Measurements from ENCODE around the gene INAFM2. TPM values are rescaled to one million over a fixed set of nuclear protein-coding genes. Genes with fewer than 3 reads are reported as not detected.

Gene INAFM2
- total and polyA plus RNA-seq, 2 experiments from 2014 or later: 18.1 to 32.7 TPM

- TF ChIP-seq, protein P1, sequence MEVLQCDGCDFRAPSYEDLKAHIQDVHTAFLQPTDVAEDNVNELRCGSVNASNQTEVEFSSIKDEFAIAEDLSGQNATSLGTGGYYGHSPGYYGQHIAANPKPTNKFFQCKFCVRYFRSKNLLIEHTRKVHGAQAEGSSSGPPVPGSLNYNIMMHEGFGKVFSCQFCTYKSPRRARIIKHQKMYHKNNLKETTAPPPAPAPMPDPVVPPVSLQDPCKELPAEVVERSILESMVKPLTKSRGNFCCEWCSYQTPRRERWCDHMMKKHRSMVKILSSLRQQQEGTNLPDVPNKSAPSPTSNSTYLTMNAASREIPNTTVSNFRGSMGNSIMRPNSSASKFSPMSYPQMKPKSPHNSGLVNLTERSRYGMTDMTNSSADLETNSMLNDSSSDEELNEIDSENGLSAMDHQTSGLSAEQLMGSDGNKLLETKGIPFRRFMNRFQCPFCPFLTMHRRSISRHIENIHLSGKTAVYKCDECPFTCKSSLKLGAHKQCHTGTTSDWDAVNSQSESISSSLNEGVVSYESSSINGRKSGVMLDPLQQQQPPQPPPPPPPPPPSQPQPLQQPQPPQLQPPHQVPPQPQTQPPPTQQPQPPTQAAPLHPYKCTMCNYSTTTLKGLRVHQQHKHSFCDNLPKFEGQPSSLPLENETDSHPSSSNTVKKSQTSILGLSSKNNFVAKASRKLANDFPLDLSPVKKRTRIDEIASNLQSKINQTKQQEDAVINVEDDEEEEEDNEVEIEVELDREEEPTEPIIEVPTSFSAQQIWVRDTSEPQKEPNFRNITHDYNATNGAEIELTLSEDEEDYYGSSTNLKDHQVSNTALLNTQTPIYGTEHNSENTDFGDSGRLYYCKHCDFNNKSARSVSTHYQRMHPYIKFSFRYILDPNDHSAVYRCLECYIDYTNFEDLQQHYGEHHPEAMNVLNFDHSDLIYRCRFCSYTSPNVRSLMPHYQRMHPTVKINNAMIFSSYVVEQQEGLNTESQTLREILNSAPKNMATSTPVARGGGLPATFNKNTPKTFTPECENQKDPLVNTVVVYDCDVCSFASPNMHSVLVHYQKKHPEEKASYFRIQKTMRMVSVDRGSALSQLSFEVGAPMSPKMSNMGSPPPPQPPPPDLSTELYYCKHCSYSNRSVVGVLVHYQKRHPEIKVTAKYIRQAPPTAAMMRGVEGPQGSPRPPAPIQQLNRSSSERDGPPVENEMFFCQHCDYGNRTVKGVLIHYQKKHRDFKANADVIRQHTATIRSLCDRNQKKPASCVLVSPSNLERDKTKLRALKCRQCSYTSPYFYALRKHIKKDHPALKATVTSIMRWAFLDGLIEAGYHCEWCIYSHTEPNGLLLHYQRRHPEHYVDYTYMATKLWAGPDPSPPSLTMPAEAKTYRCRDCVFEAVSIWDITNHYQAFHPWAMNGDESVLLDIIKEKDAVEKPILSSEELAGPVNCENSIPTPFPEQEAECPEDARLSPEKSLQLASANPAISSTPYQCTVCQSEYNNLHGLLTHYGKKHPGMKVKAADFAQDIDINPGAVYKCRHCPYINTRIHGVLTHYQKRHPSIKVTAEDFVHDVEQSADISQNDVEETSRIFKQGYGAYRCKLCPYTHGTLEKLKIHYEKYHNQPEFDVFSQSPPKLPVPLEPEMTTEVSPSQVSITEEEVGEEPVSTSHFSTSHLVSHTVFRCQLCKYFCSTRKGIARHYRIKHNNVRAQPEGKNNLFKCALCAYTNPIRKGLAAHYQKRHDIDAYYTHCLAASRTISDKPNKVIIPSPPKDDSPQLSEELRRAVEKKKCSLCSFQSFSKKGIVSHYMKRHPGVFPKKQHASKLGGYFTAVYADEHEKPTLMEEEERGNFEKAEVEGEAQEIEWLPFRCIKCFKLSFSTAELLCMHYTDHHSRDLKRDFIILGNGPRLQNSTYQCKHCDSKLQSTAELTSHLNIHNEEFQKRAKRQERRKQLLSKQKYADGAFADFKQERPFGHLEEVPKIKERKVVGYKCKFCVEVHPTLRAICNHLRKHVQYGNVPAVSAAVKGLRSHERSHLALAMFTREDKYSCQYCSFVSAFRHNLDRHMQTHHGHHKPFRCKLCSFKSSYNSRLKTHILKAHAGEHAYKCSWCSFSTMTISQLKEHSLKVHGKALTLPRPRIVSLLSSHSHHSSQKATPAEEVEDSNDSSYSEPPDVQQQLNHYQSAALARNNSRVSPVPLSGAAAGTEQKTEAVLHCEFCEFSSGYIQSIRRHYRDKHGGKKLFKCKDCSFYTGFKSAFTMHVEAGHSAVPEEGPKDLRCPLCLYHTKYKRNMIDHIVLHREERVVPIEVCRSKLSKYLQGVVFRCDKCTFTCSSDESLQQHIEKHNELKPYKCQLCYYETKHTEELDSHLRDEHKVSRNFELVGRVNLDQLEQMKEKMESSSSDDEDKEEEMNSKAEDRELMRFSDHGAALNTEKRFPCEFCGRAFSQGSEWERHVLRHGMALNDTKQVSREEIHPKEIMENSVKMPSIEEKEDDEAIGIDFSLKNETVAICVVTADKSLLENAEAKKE (CRISPR knock-in tag; IDR thresholded peaks at IDR 0.05): no peak
- TF ChIP-seq CREB1 (CRISPR knock-in tag; IDR thresholded peaks at IDR 0.05; ENCODE audit: low read depth) (no peak), STAT1 (IDR thresholded peaks at IDR 0.05; ENCODE audit: unreplicated experiment) (no peak), CTCF (conservative IDR thresholded peaks at IDR 0.05; ENCODE audit: low read depth in 2 of 2) (no peak)
- TF ChIP-seq, protein P2, sequence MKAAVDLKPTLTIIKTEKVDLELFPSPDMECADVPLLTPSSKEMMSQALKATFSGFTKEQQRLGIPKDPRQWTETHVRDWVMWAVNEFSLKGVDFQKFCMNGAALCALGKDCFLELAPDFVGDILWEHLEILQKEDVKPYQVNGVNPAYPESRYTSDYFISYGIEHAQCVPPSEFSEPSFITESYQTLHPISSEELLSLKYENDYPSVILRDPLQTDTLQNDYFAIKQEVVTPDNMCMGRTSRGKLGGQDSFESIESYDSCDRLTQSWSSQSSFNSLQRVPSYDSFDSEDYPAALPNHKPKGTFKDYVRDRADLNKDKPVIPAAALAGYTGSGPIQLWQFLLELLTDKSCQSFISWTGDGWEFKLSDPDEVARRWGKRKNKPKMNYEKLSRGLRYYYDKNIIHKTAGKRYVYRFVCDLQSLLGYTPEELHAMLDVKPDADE (IDR thresholded peaks at IDR 0.05): no peak
Measured at GRCh38 chr15:40275954-40276353, 47.5 kb upstream of the INAFM2 start (continued).

- no peak overlapping the region for H2AFZ ChIP-seq
- Mint-ChIP-seq H3K36me3 (ENCODE audit: low read depth) (no peaks in the 10 kb centered on the region; the same call in 2 of the 3 replicates), H3K27me3 (ENCODE audit: insufficient read depth, low read depth, poor library complexity) (peaks cover 48% of the 10 kb centered on the region), H3K4me1 (peaks cover 48% of the 10 kb centered on the region), H3K9me3 (no peaks in the 10 kb centered on the region), H3K4me3 (no peak overlapping the region), H3K27ac (no peak overlapping the region)
- H3K27me3 ChIP-seq (ENCODE audit: insufficient read depth): peaks cover 37% of the 10 kb centered on the region
- ATAC-seq: no peak
- no peak overlapping the region for H3K27ac ChIP-seq (ENCODE audit: low read depth)
- DNase-seq (ENCODE audit: low spot score): no peak
- H3K4me2 ChIP-seq: no peak overlapping the region
- TF ChIP-seq ZNF331 (CRISPR knock-in tag; IDR thresholded peaks at IDR 0.05; ENCODE audit: low read depth) (no peak), POLR2AphosphoS5 (IDR thresholded peaks at IDR 0.05; ENCODE audit: low read depth) (no peak), CTCF (conservative IDR thresholded peaks at IDR 0.05; ENCODE audit: low read depth in 2 of 2) (no peak)
- TF ChIP-seq, protein P2 (IDR thresholded peaks at IDR 0.05): no peak
- H4K20me1 ChIP-seq (replicated peaks; ENCODE audit: insufficient read depth): no peaks in the 10 kb centered on the region
- H3K9me2 ChIP-seq (ENCODE audit: insufficient read depth): no peaks in the 10 kb centered on the region
- no peaks in the 10 kb centered on the region for H3K79me2 ChIP-seq (replicated peaks; ENCODE audit: insufficient read depth)
- peaks cover 16% of the 10 kb centered on the region for H3F3A ChIP-seq (replicated peaks; ENCODE audit: low read depth)
- no peaks in the 10 kb centered on the region for H3K36me3 ChIP-seq (ENCODE audit: insufficient read depth)
- no peak overlapping the region for H3K4me3 ChIP-seq
- H3K4me1 ChIP-seq (ENCODE audit: insufficient read depth): peaks cover 28% of the 10 kb centered on the region
Measured at GRCh38 chr15:40276927-40277326, 46.6 kb upstream of the INAFM2 start.

All from GM23338 (cell line).